NCI-H1436 (cell line): ENCODE data around the gene PTCSC3.
A peak's percentile ranks its signal among the peaks of the same experiment; 100 is the strongest.
"Not testable (repeated sequence)": the region's sequence is repeated elsewhere in the genome, so short reads cannot be mapped to it uniquely, and the experiment has no call there.

Experiments used
- DNase-seq: peaks from one replicate; lab custom pipeline; 2025; lab: John Stamatoyannopoulos, UW

PTCSC3 gene

GRCh38 chr14:36173161-36173560 is 3.4 kb downstream of the PTCSC3 start:
- no peak for DNase-seq

- DNase-seq = no peak
Measured at GRCh38 chr14:36171607-36172006, 4.9 kb downstream of the PTCSC3 start.

GRCh38 chr14:36167431-36167830 is 9.1 kb downstream of the PTCSC3 start:
- peak; percentile 55 for DNase-seq

GRCh38 chr14:36163451-36163850 is 13.1 kb downstream of the PTCSC3 start:
- DNase-seq = no peak

DNA sequence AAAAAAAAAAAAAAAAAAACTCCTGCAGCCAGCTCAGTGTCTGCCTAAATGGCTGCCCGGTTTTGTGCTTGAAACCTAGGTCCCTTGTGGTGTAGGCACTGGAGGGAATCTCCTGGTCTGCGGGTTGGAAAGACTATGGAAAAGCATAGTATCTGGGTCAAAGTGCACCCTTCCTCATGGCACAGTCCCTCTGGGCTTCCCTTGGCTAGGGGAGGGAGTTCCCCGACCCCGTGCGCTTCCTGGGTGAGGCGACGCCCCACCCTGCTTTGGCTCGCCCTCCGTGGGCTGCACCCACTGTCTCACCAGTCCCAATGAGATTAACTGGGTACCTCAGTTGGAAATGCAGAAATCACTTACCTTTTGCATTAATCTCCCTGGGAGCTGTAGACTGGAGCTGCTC is 14.3 kb downstream of the PTCSC3 start:
- DNase-seq = no peak

DNA sequence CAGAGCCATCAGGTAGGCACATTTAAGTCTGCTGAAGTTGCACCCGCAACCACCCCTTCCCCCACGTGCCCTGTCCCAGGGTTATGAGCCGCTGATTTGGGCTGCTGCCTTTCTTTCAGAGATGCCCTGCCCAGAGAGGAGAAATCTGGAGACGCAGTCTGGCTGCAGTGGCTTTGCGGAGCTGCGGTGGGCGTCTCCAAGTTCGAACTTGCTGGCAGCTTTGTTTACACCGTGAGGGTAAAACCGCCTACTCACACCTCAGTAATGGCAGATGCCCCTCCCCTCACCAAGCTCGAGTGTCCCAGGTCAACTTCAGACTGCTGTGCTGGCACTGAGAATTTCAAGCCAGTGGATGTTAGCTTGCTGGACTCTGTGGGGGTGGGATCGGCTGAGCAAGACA is 14.7 kb downstream of the PTCSC3 start:
- DNase-seq = no peak

GRCh38 chr14:36151335-36151734 is 25.2 kb downstream of the PTCSC3 start:
- DNase-seq = no peak

DNA sequence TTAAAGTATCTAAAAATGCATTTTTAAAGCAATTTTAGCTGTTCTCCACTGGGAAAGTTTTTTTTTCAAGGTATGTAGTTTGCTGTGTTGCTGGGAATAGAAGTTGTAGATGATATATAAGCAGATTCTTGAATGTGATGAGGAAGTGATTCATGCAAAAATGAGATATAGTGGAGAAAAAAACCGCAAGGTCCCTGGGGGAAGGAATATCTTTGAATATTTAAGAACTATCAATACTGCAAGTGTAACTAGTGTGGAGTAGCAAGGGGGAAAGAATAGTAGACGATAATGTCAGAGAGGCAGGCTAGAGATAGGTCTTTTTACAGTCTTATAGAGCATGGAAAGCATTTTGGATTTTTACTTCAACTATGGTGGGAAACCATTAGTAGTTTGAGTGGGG is 42.5 kb downstream of the PTCSC3 start:
- DNase-seq = no peak

- DNase-seq = no peak
Measured at GRCh38 chr14:36132826-36133225, 43.7 kb downstream of the PTCSC3 start.

GRCh38 chr14:36130186-36130585 is 46.3 kb downstream of the PTCSC3 start:
- no peak for DNase-seq

GRCh38 chr14:36129181-36129580 is 47.3 kb downstream of the PTCSC3 start:
- peak; percentile 37 for DNase-seq

DNA sequence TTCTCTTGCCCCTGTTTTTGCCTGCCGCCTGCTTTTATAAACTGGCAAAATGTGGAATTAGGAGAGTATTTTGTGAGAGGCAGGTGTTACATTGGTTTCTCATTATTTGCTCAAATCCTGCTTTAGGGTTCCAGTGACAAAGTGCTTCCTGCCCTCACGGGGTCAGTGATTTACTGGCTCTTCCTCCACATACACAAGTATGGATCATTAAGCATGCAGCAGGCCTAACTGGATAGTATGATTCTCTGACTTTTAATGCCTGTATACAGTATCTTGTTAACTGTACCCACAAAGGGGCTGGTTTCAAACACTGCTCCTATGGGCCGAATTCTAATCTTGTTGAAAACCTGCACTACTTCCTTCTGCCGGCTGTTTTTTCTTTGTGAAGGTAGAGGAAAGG is 63.2 kb downstream of the PTCSC3 start:
- peak; percentile 29 for DNase-seq

DNA sequence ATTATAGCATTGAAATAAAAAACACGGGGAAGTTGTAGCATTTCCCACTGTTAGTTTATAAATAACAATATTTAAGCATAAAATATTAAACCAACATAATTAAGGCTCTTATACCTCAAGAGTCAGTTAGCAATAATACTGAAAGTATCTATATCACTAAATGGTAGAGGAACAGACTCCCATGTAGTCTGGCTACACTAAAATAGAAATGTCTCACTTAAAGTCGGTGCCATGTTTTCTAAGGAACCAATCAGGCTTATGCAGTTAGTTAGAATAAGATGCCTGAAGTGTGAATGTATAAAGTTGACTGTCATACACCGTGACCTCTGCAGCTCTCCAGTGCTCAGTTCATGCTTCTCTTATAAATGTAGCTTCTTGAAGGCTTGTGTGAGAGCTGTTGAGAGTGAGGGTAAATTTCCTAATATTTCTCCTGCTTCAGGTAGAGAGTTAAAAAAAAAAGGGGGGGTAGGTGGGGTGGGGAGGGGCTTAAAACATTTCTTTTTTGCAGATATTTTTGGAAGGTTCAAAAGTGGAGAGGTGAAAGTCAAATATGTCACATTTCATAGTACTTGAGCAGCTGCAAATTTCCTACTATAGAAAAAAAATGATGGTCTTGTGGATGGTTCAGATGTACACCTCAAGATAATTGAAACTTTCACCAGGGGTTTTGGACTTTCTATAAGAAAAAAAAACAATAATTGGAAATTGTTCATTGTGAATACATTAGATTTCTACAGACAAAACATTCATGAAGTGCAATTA is 64.5 kb downstream of the PTCSC3 start:
- no peak for DNase-seq

GRCh38 chr14:36105401-36105800 is 71.1 kb downstream of the PTCSC3 start:
- DNase-seq = peak; percentile 72

GRCh38 chr14:36104258-36104657 is 72.3 kb downstream of the PTCSC3 start:
- DNase-seq = not testable (repeated sequence)

DNA sequence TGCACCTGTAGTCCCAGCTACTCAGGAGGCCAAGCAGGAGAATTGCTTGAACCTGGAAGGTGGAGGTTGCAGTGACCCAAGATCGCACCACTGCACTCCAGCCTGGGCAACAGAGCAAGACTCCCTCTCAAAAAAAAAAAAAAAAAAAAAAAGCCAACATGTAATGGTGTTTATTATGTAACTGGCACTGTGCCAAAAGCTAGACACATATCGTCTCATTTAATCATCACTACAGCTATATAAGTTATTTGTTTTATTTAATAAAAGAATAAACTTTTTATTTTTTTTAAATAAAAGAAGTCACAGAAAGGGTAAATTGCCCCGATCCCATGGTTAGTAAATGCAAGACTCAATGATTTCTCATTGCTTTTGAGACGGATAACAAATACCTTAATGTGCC is 76.9 kb downstream of the PTCSC3 start:
- no peak for DNase-seq

DNA sequence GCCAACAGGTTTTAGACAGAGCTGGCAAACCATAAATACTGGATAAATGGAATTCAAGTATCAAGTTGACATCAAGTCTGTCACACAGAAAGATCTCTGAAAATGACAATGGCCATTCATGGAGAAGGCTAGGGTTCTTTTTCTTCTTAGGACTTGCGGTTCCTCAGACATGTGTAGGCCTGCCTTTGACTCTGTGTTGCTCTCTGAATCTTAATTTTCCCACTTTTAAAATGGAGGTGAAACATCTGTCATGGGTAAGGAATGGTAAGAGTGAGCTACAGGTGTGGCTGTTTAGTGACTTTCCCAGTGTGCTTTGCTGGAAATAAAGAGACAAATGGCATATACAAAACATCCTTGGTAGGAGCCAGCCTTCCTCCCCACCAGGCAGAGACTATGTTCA is 79.2 kb downstream of the PTCSC3 start:
- DNase-seq = no peak

GRCh38 chr14:36096090-36096489 is 80.4 kb downstream of the PTCSC3 start:
- no peak for DNase-seq

DNA sequence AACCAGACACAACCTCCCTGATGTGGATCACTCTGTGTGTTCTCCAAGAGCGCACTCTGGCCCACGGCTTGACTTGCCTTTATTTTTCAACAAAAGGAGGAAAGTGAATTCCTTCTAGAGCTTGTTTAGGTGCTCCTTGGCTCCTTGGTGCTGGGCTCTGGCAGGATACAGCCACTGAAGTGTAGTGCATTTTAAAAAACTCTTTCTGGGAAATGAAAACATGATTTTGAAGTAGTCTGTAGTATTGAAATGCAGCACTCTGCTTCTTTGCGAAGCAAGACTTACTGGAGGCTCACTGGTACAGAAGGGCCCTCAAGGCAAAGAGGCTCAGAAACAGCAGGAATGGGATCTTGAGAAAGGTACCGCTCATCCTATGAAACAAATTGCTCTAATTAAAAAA is 81.6 kb downstream of the PTCSC3 start:
- DNase-seq = no peak

GRCh38 chr14:36091096-36091495 is 85.4 kb downstream of the PTCSC3 start:
- DNase-seq = no peak

DNA sequence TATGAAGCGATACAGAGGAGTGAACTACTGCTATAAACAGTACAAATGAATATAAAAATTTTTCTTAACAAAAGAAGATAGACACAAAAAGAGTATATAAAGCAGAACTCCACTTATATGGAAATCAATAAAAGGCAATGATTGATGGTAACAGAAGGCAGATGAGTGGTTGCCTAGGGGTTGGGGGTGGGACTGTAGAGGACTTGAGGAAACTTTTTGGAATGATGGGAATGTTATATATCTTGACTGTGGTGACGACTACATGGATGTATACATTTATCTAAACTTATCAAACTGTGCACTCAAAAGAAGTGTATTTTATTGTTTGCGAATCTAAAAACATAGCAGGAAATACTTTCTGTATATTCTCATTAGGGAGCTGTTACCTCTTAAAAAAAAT is 89.1 kb downstream of the PTCSC3 start:
- no peak for DNase-seq

DNA sequence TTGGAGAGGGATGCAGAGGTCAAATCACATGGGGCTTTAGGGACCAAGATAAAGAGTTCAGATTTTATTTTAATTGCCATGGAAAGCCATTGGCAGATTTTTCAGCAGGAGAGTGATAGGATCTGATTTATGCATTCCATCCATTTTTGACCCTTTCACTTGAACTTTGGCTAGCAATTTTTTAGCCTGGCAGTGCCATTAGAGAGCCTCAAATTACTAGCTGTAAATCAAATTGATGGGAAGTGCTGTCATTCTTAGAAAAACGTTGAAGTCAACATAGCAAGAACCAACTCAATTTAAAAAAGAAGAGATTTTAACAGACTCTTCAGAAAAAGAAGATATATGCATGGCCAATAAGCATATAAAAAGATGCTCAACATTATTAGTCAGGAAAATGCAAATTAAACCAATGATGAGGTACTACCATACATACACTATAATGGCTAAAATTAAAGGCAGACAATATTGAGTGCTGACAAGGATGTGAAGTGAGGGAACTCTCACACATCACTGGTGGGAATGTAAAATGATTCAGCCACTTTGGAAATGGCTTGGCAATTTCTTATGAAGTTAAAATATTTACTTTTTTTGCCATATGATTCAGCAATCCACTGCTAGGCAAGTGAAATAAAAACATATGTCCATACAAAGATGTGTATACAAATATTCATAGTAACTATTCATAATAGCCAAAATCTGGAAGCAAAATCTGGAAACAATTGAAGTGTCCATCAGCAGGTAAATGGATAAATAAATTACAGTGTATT is 89.7 kb downstream of the PTCSC3 start:
- no peak for DNase-seq

DNA sequence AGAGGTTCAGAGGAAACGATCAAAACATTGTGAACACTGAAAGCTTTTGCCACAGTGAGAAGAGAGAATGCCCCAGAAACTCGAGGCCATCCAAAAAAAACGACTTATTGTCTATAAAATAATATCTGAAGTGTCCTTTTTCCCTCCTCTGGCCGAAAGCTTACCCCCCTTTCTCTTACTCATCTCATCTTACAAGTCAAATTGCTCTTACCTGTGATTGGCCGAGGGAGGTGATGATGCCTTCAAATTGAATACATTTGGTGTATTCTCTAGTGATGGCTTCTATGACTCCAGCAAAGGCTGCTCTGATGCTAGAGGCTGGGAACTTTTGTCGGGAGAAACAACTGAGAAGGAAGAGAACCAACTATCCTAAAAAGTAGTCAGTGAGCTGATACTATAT is 90.7 kb downstream of the PTCSC3 start:
- peak; percentile 12 for DNase-seq
